HepG2 (cell line): ENCODE results near the gene GTF3A. TPM values are rescaled to one million over a fixed set of nuclear protein-coding genes. Genes with fewer than 3 reads are reported as not detected.

Experiments
- ATF1 ChIP-seq: IDR thresholded peaks from 2 replicates; pipeline ENCODE4 v1.6.1; 2016; ENCODE audit warnings: mild to moderate bottlenecking, control low read depth
- DPF2 ChIP-seq: sonication (generic); formaldehyde crosslinking; IDR thresholded peaks from 2 replicates; pipeline ENCODE4 v1.4.0; 2020; ENCODE audit warnings: mild to moderate bottlenecking, low read depth, missing genetic modification reagents, borderline replicate concordance
- MBNL3 ChIP-seq: fragments of 250-450 bp; sonication (Bioruptor Pico); conservative IDR thresholded peaks from 2 replicates; pipeline ENCODE4 v1.8.0; 2022; ENCODE audit warnings: mild to moderate bottlenecking, inconsistent platforms
- NBN ChIP-seq: fragments of 450-650 bp; conservative IDR thresholded peaks from 2 replicates; pipeline ENCODE4 v1.6.1; 2017
- SOX6 ChIP-seq, 2 experiments: fragments of 450-650 bp in 1 of 2; sonication (generic) in 1 of 2; formaldehyde crosslinking in 1 of 2; IDR thresholded peaks; 2 replicates each; pipeline versions ENCODE4 v1.4.0 to v1.6.1; 2017 to 2020; ENCODE audit warnings: antibody characterized with exemption in 1 of 2, mild to moderate bottlenecking in 1 of 2, missing genetic modification reagents in 1 of 2
- SPEN ChIP-seq: sonication (generic); formaldehyde crosslinking; IDR thresholded peaks from 2 replicates; pipeline ENCODE4 v1.5.1; 2020; ENCODE audit warnings: low read depth, mild to moderate bottlenecking, missing genetic modification reagents
- ZKSCAN8 ChIP-seq: IDR thresholded peaks from 2 replicates; pipeline ENCODE4 v1.6.1; 2016; ENCODE audit warnings: borderline replicate concordance, missing genetic modification reagents, missing compliant biosample characterization
- ZNF232 ChIP-seq: sonication (generic); formaldehyde crosslinking; IDR thresholded peaks from 2 replicates; pipeline ENCODE4 v1.4.0; 2020; ENCODE audit warnings: missing genetic modification reagents, borderline replicate concordance
- ZNF234 ChIP-seq: sonication (generic); formaldehyde crosslinking; conservative IDR thresholded peaks from 2 replicates; pipeline ENCODE4 v1.5.1; 2020; ENCODE audit warnings: mild to moderate bottlenecking, missing genetic modification reagents
- ZNF619 ChIP-seq: sonication (generic); formaldehyde crosslinking; IDR thresholded peaks from 2 replicates; pipeline ENCODE4 v1.4.0; 2020; ENCODE audit warnings: mild to moderate bottlenecking, missing genetic modification reagents
- polyA plus RNA-seq, 8 experiments: library from polyadenylated mRNA; depleted of rRNA in 3 of 8; stranded (reverse) in 7 of 8; unstranded in 1 of 8; fragments of >200 nt; fragmentation: Illumina TruSeq in 4 of 8; extraction: Trizol in 4 of 8; gene quantifications; 2 replicates each; pipeline versions ENCODE4 v1.2.1 to v1.2.3, GENCODE V29; 2011 to 2016; ENCODE audit warnings: low read depth in 4 of 8, missing spikeins in 1 of 8, mixed read lengths in 1 of 8; ENCODE audit not compliant: insufficient read depth in 1 of 8
- total RNA-seq, 5 experiments: library from RNA; depleted of rRNA; stranded (reverse); fragments of >200 nt; fragmentation: Illumina TruSeq; extraction: Trizol; gene quantifications; 2 replicates each; pipeline ENCODE4 v1.2.3, GENCODE V29; 2016; ENCODE audit warnings: low read depth in 1 of 5
- TF ChIP-seq, protein P1 (sequence below): sonication (generic); formaldehyde crosslinking; IDR thresholded peaks from 2 replicates; pipeline ENCODE4 v1.4.0; 2020; ENCODE audit warnings: missing genetic modification reagents; ENCODE audit errors: not compliant biosample characterization
- TF ChIP-seq, protein P2 (sequence below): sonication (generic); formaldehyde crosslinking; IDR thresholded peaks from 2 replicates; pipeline ENCODE4 v1.5.0; 2020; ENCODE audit warnings: missing genetic modification reagents
- TF ChIP-seq, protein P3 (sequence below): sonication (generic); formaldehyde crosslinking; IDR thresholded peaks from 2 replicates; pipeline ENCODE4 v1.8.1; 2023; ENCODE audit warnings: missing genetic modification reagents, inconsistent platforms, borderline replicate concordance
- TF ChIP-seq, protein P4 (sequence below): sonication (generic); formaldehyde crosslinking; IDR thresholded peaks from 2 replicates; pipeline ENCODE4 v1.9.0; 2021; ENCODE audit warnings: missing genetic modification reagents, borderline replicate concordance
- TF ChIP-seq, protein P5 (sequence below): IDR thresholded peaks from 2 replicates; pipeline ENCODE4 v1.6.1; 2016; ENCODE audit warnings: missing compliant biosample characterization, missing genetic modification reagents, borderline replicate concordance
- TF ChIP-seq, protein P6 (sequence below): sonication (generic); formaldehyde crosslinking; conservative IDR thresholded peaks from 2 replicates; pipeline ENCODE4 v1.4.0; 2020; ENCODE audit warnings: missing genetic modification reagents

Gene GTF3A
- total and polyA plus RNA-seq, 2 of the 13 experiments (the other 11 are each of a cell fraction or from before 2014, with no cell fraction given): 42.1 to 176 TPM

GRCh38 chr13:27449936-27450828 lies 25.8 kb downstream of the GTF3A start, which contains the start of gene MTIF3 (continued):
- no peak for TF ChIP-seq SOX6 (IDR thresholded peaks at IDR 0.05)
- TF ChIP-seq SOX6 (CRISPR knock-in tag; IDR thresholded peaks at IDR 0.05): peak; percentile 76
- TF ChIP-seq ZNF619 (CRISPR knock-in tag): peak; percentile 40; the same call in 1 of the 2 replicates
- TF ChIP-seq DPF2 (CRISPR knock-in tag): peak; percentile 17; the same call in 1 of the 2 replicates
- TF ChIP-seq, protein P1, sequence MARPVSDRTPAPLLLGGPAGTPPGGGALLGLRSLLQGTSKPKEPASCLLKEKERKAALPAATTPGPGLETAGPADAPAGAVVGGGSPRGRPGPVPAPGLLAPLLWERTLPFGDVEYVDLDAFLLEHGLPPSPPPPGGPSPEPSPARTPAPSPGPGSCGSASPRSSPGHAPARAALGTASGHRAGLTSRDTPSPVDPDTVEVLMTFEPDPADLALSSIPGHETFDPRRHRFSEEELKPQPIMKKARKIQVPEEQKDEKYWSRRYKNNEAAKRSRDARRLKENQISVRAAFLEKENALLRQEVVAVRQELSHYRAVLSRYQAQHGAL (CRISPR knock-in tag): peak; percentile 80
- TF ChIP-seq NBN: no peak
- no peak for TF ChIP-seq MBNL3 (CRISPR knock-in tag)
- TF ChIP-seq, protein P2, sequence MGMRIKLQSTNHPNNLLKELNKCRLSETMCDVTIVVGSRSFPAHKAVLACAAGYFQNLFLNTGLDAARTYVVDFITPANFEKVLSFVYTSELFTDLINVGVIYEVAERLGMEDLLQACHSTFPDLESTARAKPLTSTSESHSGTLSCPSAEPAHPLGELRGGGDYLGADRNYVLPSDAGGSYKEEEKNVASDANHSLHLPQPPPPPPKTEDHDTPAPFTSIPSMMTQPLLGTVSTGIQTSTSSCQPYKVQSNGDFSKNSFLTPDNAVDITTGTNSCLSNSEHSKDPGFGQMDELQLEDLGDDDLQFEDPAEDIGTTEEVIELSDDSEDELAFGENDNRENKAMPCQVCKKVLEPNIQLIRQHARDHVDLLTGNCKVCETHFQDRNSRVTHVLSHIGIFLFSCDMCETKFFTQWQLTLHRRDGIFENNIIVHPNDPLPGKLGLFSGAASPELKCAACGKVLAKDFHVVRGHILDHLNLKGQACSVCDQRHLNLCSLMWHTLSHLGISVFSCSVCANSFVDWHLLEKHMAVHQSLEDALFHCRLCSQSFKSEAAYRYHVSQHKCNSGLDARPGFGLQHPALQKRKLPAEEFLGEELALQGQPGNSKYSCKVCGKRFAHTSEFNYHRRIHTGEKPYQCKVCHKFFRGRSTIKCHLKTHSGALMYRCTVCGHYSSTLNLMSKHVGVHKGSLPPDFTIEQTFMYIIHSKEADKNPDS (CRISPR knock-in tag): 0 out of 2 replicates have a peak, but pooled peaks have one; percentile 66
- TF ChIP-seq ZNF234 (CRISPR knock-in tag): 0 out of 2 replicates have a peak, but pooled peaks have one; percentile 47
- no peak for TF ChIP-seq ZKSCAN8 (CRISPR knock-in tag)
- TF ChIP-seq, protein P3, sequence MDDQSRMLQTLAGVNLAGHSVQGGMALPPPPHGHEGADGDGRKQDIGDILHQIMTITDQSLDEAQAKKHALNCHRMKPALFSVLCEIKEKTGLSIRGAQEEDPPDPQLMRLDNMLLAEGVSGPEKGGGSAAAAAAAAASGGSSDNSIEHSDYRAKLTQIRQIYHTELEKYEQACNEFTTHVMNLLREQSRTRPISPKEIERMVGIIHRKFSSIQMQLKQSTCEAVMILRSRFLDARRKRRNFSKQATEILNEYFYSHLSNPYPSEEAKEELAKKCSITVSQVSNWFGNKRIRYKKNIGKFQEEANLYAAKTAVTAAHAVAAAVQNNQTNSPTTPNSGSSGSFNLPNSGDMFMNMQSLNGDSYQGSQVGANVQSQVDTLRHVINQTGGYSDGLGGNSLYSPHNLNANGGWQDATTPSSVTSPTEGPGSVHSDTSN (CRISPR knock-in tag): no peak
- peak; percentile 56; the same call in 1 of the 2 replicates for TF ChIP-seq ZNF232 (CRISPR knock-in tag)
- peak; percentile 64 for TF ChIP-seq ATF1 (CRISPR knock-in tag)
- TF ChIP-seq, protein P4, sequence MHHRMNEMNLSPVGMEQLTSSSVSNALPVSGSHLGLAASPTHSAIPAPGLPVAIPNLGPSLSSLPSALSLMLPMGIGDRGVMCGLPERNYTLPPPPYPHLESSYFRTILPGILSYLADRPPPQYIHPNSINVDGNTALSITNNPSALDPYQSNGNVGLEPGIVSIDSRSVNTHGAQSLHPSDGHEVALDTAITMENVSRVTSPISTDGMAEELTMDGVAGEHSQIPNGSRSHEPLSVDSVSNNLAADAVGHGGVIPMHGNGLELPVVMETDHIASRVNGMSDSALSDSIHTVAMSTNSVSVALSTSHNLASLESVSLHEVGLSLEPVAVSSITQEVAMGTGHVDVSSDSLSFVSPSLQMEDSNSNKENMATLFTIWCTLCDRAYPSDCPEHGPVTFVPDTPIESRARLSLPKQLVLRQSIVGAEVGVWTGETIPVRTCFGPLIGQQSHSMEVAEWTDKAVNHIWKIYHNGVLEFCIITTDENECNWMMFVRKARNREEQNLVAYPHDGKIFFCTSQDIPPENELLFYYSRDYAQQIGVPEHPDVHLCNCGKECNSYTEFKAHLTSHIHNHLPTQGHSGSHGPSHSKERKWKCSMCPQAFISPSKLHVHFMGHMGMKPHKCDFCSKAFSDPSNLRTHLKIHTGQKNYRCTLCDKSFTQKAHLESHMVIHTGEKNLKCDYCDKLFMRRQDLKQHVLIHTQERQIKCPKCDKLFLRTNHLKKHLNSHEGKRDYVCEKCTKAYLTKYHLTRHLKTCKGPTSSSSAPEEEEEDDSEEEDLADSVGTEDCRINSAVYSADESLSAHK: no peak
- TF ChIP-seq, protein P5, sequence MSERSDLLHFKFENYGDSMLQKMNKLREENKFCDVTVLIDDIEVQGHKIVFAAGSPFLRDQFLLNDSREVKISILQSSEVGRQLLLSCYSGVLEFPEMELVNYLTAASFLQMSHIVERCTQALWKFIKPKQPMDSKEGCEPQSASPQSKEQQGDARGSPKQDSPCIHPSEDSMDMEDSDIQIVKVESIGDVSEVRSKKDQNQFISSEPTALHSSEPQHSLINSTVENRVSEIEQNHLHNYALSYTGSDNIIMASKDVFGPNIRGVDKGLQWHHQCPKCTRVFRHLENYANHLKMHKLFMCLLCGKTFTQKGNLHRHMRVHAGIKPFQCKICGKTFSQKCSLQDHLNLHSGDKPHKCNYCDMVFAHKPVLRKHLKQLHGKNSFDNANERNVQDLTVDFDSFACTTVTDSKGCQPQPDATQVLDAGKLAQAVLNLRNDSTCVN (CRISPR knock-in tag): no peak; the same call in 1 of the 2 replicates
- TF ChIP-seq, protein P6, sequence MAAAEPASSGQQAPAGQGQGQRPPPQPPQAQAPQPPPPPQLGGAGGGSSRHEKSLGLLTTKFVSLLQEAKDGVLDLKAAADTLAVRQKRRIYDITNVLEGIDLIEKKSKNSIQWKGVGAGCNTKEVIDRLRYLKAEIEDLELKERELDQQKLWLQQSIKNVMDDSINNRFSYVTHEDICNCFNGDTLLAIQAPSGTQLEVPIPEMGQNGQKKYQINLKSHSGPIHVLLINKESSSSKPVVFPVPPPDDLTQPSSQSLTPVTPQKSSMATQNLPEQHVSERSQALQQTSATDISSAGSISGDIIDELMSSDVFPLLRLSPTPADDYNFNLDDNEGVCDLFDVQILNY (CRISPR knock-in tag): no peak
- TF ChIP-seq SPEN (CRISPR knock-in tag): peak; percentile 86; the same call in 1 of the 2 replicates
